HG03064 (cell line): Measurements from ENCODE around the gene EPHA3.
"Not testable (repeated sequence)": the region's sequence is repeated elsewhere in the genome, so short reads cannot be mapped to it uniquely, and the experiment has no call there.

Experiments
- ATAC-seq: cut with Tn5 transposase; IDR thresholded peaks from one replicate; pipeline ENCODE4 v1.9.1; 2021; ENCODE audit warnings: low read depth; ENCODE audit not compliant: unreplicated experiment

Gene EPHA3

GRCh38 chr3:89350935-89351334 lies 243.5 kb downstream of the EPHA3 start:
- ATAC-seq, result not testable (repeated sequence)

- ATAC-seq, result no peak
Observed at GRCh38 chr3:89353465-89353864, 246.0 kb downstream of the EPHA3 start.

- ATAC-seq, result no peak
Observed at GRCh38 chr3:89358281-89358680, 250.9 kb downstream of the EPHA3 start.

- no peak for ATAC-seq
Observed at GRCh38 chr3:89360156-89360555, 252.7 kb downstream of the EPHA3 start.

GRCh38 chr3:89362496-89362895 lies 255.1 kb downstream of the EPHA3 start:
- no peak for ATAC-seq

GRCh38 chr3:89363171-89363570 lies 255.8 kb downstream of the EPHA3 start:
- no peak for ATAC-seq

- no peak for ATAC-seq
Observed at GRCh38 chr3:89364314-89364713, 256.9 kb downstream of the EPHA3 start.

GRCh38 chr3:89367166-89367565 lies 259.7 kb downstream of the EPHA3 start:
- no peak for ATAC-seq

- ATAC-seq, result no peak
Observed at GRCh38 chr3:89368846-89369245, 261.4 kb downstream of the EPHA3 start.

GRCh38 chr3:89372456-89372855 lies 265.0 kb downstream of the EPHA3 start:
- ATAC-seq, result no peak

GRCh38 chr3:89373434-89373833 lies 266.0 kb downstream of the EPHA3 start:
- ATAC-seq, result no peak

- no peak for ATAC-seq
Observed at GRCh38 chr3:89375451-89375850, 268.0 kb downstream of the EPHA3 start.

- no peak for ATAC-seq
Observed at GRCh38 chr3:89380016-89380415, 272.6 kb downstream of the EPHA3 start.

GRCh38 chr3:89392991-89393390 lies 285.6 kb downstream of the EPHA3 start:
- ATAC-seq, result no peak

GRCh38 chr3:89395456-89395855 lies 288.0 kb downstream of the EPHA3 start:
- ATAC-seq, result no peak

GRCh38 chr3:89395996-89396395 lies 288.6 kb downstream of the EPHA3 start:
- no peak for ATAC-seq

GRCh38 chr3:89402051-89402450 lies 294.6 kb downstream of the EPHA3 start:
- ATAC-seq, result no peak

GRCh38 chr3:89405176-89405575 lies 297.8 kb downstream of the EPHA3 start:
- no peak for ATAC-seq

GRCh38 chr3:89405593-89405992 lies 298.2 kb downstream of the EPHA3 start:
- ATAC-seq, result no peak

- no peak for ATAC-seq
Observed at GRCh38 chr3:89411201-89411600, 303.8 kb downstream of the EPHA3 start.

- no peak for ATAC-seq
Observed at GRCh38 chr3:89414270-89414669, 306.8 kb downstream of the EPHA3 start.

GRCh38 chr3:89419647-89420241 lies 312.3 kb downstream of the EPHA3 start:
- no peak for ATAC-seq

- ATAC-seq, result no peak
Observed at GRCh38 chr3:89426060-89426459, 318.6 kb downstream of the EPHA3 start.
